ENCODE data around the gene MYLK.

- no peak for TF ChIP-seq CTCF (IDR thresholded peaks at IDR 0.05 in 2 of 3, conservative IDR thresholded peaks at IDR 0.05 in 1 of 3; ENCODE audit: control insufficient read depth in 2 of 3, extremely low read depth in 1 of 3, insufficient read depth in 1 of 3, low read depth in 3 of 3, low read length in 3 of 3)
- no peak for TF ChIP-seq POLR2AphosphoS2 (IDR thresholded peaks at IDR 0.05; ENCODE audit: low read depth, low read length)
- no peak for TF ChIP-seq TAF1 (IDR thresholded peaks at IDR 0.05; ENCODE audit: borderline replicate concordance, low read depth, low read length)
- no peak for TF ChIP-seq RB1 (IDR thresholded peaks at IDR 0.05; ENCODE audit: borderline replicate concordance)
- no peak for TF ChIP-seq SP1 (IDR thresholded peaks at IDR 0.05; ENCODE audit: low read depth, low read length)
- no peak for TF ChIP-seq HDAC2 (IDR thresholded peaks at IDR 0.05)
- no peak for TF ChIP-seq SIN3A (IDR thresholded peaks at IDR 0.05; ENCODE audit: low read depth, low read length)
- no peak for TF ChIP-seq NRF1 (conservative IDR thresholded peaks at IDR 0.05; ENCODE audit: low read depth, low read length)
- no peak for TF ChIP-seq CHD2 (IDR thresholded peaks at IDR 0.05; ENCODE audit: borderline replicate concordance, low read depth, low read length)
- no peak for TF ChIP-seq ZNF24 (IDR thresholded peaks at IDR 0.05)
- no peak for TF ChIP-seq CEBPB (IDR thresholded peaks at IDR 0.05; ENCODE audit: borderline replicate concordance in 1 of 2, low read depth in 2 of 2, low read length in 2 of 2)
- no peak for TF ChIP-seq E2F4 (IDR thresholded peaks at IDR 0.05; ENCODE audit: low read depth, low read length)
- no peak for TF ChIP-seq POLR2AphosphoS5 (IDR thresholded peaks at IDR 0.05; ENCODE audit: low read length)
Measured at GRCh38 chr3:123595396-123596180, 288.5 kb downstream of the MYLK start.
